ENCODE results near the gene PPM1M.
"Not testable (repeated sequence)": the region's sequence is repeated elsewhere in the genome, so short reads cannot be mapped to it uniquely, and the experiment has no call there.

PPM1M gene

DNA sequence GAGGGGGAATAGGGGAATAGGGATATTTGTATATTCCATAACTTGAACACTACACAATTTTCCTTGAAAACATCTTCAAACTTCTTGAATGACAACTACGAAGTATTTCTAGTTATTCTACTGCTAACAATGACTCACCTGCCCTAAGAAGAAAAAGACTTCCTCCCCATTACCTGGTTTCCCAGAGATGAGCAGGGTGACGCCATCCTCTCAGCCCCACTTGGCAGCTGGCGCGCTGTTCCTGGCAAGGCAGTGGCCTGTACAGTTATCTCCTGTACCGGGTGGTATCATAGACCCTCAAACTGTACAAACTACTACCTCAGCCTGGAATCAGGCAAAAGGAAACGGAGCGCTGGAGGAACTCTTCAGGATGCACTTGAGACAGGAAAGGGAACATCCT is 22.5 kb downstream of the PPM1M start:
- no peak overlapping the region for H3K4me3 ChIP-seq (ENCODE audit: low read depth, low read length)
- no peak for DNase-seq (ENCODE audit: low read depth)
- TF ChIP-seq, protein P1, sequence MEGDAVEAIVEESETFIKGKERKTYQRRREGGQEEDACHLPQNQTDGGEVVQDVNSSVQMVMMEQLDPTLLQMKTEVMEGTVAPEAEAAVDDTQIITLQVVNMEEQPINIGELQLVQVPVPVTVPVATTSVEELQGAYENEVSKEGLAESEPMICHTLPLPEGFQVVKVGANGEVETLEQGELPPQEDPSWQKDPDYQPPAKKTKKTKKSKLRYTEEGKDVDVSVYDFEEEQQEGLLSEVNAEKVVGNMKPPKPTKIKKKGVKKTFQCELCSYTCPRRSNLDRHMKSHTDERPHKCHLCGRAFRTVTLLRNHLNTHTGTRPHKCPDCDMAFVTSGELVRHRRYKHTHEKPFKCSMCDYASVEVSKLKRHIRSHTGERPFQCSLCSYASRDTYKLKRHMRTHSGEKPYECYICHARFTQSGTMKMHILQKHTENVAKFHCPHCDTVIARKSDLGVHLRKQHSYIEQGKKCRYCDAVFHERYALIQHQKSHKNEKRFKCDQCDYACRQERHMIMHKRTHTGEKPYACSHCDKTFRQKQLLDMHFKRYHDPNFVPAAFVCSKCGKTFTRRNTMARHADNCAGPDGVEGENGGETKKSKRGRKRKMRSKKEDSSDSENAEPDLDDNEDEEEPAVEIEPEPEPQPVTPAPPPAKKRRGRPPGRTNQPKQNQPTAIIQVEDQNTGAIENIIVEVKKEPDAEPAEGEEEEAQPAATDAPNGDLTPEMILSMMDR (IDR thresholded peaks at IDR 0.05; ENCODE audit: low read depth, low read length): no peak

DNA sequence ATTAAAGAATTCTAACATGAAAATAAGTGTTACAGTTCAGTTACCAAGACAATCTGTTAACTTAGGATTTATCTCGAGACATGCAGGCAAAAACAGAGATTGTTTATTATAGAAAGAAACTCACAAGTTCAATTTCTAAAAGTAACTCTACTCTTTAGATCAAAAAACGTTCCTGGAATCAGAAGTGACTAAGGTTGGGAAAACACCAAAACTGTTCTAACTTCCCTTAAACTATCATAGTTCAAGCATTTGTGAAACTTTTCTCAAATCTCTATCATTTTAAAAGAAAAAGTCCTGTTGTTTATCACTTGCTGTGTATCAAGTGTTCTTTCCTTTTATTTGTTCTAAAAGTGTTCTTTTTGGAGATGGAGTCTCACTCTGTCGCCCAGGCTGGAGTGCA is 24.2 kb downstream of the PPM1M start:
- TF ChIP-seq MYC (IDR thresholded peaks at IDR 0.05; ENCODE audit: low read depth, low read length): no peak
- no peak for TF ChIP-seq POLR2A (IDR thresholded peaks at IDR 0.05; ENCODE audit: extremely low read depth, insufficient read length)
- TF ChIP-seq, protein P1 (IDR thresholded peaks at IDR 0.05; ENCODE audit: low read depth, low read length): no peak
- TF ChIP-seq, protein P2, sequence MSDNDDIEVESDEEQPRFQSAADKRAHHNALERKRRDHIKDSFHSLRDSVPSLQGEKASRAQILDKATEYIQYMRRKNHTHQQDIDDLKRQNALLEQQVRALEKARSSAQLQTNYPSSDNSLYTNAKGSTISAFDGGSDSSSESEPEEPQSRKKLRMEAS (IDR thresholded peaks at IDR 0.05; ENCODE audit: low read depth, low read length): no peak
- H3K4me3 ChIP-seq (ENCODE audit: low read depth, low read length): no peak overlapping the region
- DNase-seq (ENCODE audit: low read depth): no peak

DNA sequence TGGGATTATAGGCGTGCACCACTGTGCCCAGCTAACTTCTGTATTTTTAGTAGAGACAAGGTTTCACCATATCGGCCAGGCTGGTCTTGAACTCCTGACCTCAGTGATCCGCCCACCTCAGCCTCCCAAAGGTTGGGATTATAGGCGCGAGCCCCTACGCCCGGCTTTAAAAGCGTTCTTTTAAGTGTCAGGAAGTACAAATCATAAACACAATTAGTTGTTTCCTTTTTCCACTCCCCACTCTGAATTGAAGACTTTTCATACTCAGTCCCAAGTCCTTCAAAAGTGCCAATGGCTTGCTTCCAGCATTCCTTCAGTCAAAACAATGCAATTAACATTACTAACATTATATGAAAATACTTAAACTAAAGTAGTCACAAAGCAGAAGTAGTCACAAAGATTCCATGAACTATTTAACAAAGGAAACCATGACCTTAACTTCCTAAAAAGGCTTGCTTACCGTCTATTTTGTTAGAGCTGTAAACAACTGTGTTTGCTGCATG is 24.7 kb downstream of the PPM1M start:
- H3K4me3 ChIP-seq (ENCODE audit: low read depth, low read length): no peak overlapping the region
- TF ChIP-seq MYC (IDR thresholded peaks at IDR 0.05; ENCODE audit: low read depth, low read length): no peak
- TF ChIP-seq, protein P1 (IDR thresholded peaks at IDR 0.05; ENCODE audit: low read depth, low read length): no peak
- TF ChIP-seq, protein P2 (IDR thresholded peaks at IDR 0.05; ENCODE audit: low read depth, low read length): no peak
- TF ChIP-seq POLR2A (IDR thresholded peaks at IDR 0.05; ENCODE audit: extremely low read depth, insufficient read length): no peak
- no peak for DNase-seq (ENCODE audit: low read depth)

DNA sequence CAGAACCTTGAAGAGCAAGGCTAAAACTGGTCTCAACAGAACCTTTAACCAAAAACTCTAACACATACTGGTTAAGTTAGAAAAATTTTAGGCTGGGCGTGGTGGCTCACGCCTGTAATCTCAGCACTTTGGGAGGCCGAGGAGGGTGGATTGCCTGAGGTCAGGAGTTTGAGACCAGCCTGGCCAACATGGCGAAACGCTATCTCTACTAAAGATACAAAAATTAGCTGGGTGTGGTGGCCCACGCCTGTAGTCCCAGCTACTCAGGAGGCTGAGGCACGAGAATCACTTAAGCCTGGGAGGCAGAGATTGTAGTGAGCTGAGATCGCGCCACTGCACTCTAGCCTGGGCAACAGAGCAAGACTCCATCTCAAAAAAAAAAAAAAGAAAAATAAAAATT is 26.6 kb downstream of the PPM1M start:
- DNase-seq (ENCODE audit: low read depth); H3K4me3 ChIP-seq (ENCODE audit: low read depth, low read length): not testable (repeated sequence)

DNA sequence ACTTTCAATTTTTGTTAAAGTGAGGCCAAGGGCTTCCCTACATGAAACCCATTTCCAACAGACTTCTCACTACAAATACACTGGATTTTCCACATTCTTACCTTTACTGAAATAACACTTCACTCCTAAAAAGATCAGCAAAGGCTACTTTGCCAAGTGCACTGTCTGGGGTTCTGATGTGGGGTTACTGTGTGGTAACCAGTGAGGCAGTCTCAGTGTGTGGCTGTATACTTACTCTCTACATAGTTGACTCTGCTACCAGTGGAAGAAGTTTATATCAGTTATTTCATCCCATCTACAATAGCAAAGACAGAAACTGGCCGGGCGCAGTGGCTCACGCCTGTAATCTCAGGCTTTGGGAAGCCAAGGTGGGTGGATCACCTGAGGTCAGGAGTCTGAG is 27.3 kb downstream of the PPM1M start:
- peak overlapping the region; percentile 17 for H3K4me3 ChIP-seq (ENCODE audit: low read depth, low read length)
- DNase-seq (ENCODE audit: low read depth): no peak
- TF ChIP-seq MYC (IDR thresholded peaks at IDR 0.05; ENCODE audit: low read depth, low read length): no peak
- TF ChIP-seq POLR2A (IDR thresholded peaks at IDR 0.05; ENCODE audit: extremely low read depth, insufficient read length): no peak
- TF ChIP-seq, protein P1 (IDR thresholded peaks at IDR 0.05; ENCODE audit: low read depth, low read length): no peak
- TF ChIP-seq, protein P2 (IDR thresholded peaks at IDR 0.05; ENCODE audit: low read depth, low read length): no peak

DNA sequence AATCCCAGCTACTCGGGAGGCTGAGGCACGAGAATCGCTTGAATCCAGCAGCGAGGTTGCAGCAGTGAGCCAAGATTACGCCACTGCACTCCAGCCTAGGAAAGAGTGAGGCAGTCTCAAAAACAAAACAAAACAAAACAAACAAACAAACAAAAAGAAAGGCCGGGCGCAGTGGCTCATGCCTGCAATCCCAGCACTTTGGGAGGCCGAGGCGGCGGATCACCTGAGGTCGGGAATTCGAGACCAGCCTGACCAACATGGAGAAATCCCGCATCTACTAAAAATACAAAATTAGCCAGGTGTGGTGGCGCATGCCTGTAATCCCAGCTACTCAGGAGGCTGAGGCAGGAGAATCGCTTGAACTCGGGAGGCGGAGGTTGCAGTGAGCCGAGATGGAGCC is 29.2 kb downstream of the PPM1M start:
- peak overlapping the region; percentile 23 for H3K4me3 ChIP-seq (ENCODE audit: low read depth, low read length)
- not testable (repeated sequence) for DNase-seq (ENCODE audit: low read depth)

DNA sequence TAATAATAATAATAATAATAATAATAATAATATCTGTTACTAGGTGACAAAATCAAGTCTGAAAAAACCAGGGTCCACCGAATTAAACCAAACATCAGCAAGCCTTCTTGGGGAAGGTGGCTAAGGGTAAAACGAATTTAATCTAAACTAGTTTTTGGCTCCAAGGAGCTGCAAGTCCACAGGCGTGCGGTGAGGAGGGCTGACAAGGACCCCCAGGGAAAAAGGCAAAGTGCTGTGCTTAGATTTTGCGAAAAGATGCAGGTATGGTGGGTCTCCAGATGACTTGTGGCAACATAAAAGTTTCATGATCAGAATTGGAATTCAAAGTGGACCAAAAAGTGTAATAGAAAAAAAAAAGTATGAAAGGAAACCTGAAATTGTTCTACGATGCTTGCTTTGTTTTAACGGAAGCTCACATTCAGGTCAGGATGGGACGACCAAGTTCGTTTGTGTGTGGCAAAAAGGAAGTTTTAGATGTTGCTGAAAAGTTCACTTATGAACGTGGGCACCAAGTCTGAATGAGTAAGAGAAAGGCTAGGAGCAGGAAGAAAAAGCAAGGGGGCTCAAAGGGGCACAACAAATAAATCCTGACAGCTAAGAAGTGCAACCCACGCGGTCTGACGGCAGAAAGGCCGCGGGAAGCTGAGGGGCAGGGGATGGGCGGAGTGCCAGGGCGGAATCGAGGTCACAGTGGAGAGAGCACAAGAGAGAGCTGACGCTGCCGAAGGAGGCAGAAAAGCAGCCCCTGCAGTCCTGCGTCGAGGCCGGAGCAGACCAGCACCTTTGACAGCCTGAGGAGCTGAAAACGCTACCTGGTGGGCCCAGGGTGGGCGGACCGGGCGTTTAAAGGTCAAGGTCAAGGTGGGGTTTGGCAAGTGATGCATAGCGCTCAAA is 31.8 kb downstream of the PPM1M start:
- peak; percentile 74 for DNase-seq (ENCODE audit: low read depth)
- peak; percentile 27 for TF ChIP-seq POLR2A (IDR thresholded peaks at IDR 0.05; ENCODE audit: extremely low read depth, insufficient read length)
- TF ChIP-seq, protein P2 (IDR thresholded peaks at IDR 0.05; ENCODE audit: low read depth, low read length): peak; percentile 85
- TF ChIP-seq, protein P1 (IDR thresholded peaks at IDR 0.05; ENCODE audit: low read depth, low read length): no peak
- TF ChIP-seq MYC (IDR thresholded peaks at IDR 0.05; ENCODE audit: low read depth, low read length): peak; percentile 68
- H3K4me3 ChIP-seq (ENCODE audit: low read depth, low read length): peak overlapping the region; percentile 96

Data from NB4 (cell line).